Measurements from ENCODE around the gene DNAJB9. TPM values are rescaled to one million over a fixed set of nuclear protein-coding genes. Genes with fewer than 3 reads are reported as not detected.

Gene DNAJB9
- total RNA-seq, 1 donor from 2014 or later = 26.6 TPM

DNA sequence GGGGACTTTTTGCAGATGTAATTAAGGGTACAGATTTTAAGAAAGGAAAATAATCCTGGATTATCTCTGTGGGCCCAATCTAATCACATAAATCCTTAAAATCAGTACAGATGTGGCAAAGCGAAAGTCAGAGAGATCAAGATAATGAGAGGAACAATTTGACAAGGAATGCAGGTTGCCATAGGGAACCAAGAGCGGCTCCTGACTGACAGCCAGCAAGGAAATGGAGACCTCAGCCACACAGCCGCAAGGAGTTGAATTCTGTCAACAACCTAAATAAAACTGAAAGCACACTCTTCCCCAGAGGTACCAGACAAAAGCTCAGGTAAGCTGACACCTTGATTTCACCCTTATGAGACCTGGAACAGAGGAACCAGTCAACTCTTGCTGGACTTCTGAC lies 40.3 kb upstream of the DNAJB9 start:
- Mint-ChIP-seq H3K9me3 (no peaks in the 10 kb centered on the region), H3K27me3 (ENCODE audit: insufficient read depth, low read depth) (peaks cover 2% of the 10 kb centered on the region), H3K4me3 (no peak overlapping the region), H3K4me1 (peaks cover 11% of the 10 kb centered on the region), H3K27ac (peak overlapping the region; percentile 10), H3K36me3 (no peaks in the 10 kb centered on the region)
- H3K4me3 ChIP-seq = no peak overlapping the region
- TF ChIP-seq EZH2 (IDR thresholded peaks at IDR 0.05) = no peak
- TF ChIP-seq EZH2phosphoT487 (IDR thresholded peaks at IDR 0.05) = no peak
- TF ChIP-seq CTCF (IDR thresholded peaks at IDR 0.05) = no peak
- H3K4me2 ChIP-seq = peak overlapping the region; percentile 45
- no peak overlapping the region for H3K9ac ChIP-seq
- peaks cover 43% of the 10 kb centered on the region for H3F3A ChIP-seq (ENCODE audit: low read depth)
- peak; percentile 43 for DNase-seq (ENCODE audit: low spot score)
- peaks cover 15% of the 10 kb centered on the region for H3K4me1 ChIP-seq
- H4K20me1 ChIP-seq (ENCODE audit: low read depth) = no peaks in the 10 kb centered on the region
- no peak overlapping the region for H3K27ac ChIP-seq
- no peaks in the 10 kb centered on the region for H3K27me3 ChIP-seq
- H3K9me3 ChIP-seq (ENCODE audit: low read depth) = no peaks in the 10 kb centered on the region
- peaks cover 11% of the 10 kb centered on the region for H3K79me2 ChIP-seq (ENCODE audit: low read depth)
- no peak overlapping the region for H2AFZ ChIP-seq (replicated peaks)
- no peaks in the 10 kb centered on the region for H3K36me3 ChIP-seq

DNA sequence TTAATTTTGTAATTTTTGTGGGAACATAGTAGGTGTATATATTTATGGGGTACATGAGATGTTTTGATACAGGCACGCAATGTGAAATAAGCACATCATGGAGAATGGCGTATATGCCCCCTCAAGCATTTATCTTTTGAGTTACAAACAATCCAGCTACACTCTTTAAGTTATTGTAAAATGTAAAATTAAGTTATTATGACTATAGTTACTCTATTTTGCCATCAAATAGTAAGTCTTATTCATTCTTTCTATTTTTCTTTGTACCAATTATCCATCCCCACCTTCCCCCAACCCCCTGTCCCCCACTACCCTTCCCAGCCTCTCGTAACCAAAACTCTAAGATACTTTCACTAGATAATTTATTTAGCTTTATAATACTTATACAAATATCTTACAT lies 36.0 kb upstream of the DNAJB9 start:
- Histone ChIP-seq H3F3A (ENCODE audit: low read depth) (peaks cover 5% of the 10 kb centered on the region), H3K9ac (no peak overlapping the region), H3K27ac (no peak overlapping the region), H3K9me3 (ENCODE audit: low read depth) (no peaks in the 10 kb centered on the region), H3K4me3 (no peak overlapping the region), H3K36me3 (no peaks in the 10 kb centered on the region), H3K4me1 (peaks cover 9% of the 10 kb centered on the region), H4K20me1 (ENCODE audit: low read depth) (no peaks in the 10 kb centered on the region), H2AFZ (replicated peaks) (no peak overlapping the region), H3K79me2 (ENCODE audit: low read depth) (no peaks in the 10 kb centered on the region), H3K4me2 (no peak overlapping the region), H3K27me3 (no peaks in the 10 kb centered on the region)
- no peaks in the 10 kb centered on the region for H3K9me3 Mint-ChIP-seq
- H3K27me3 Mint-ChIP-seq (ENCODE audit: insufficient read depth, low read depth) = no peaks in the 10 kb centered on the region
- TF ChIP-seq CTCF (IDR thresholded peaks at IDR 0.05) = no peak
- no peak for TF ChIP-seq EZH2phosphoT487 (IDR thresholded peaks at IDR 0.05)
- no peak for TF ChIP-seq EZH2 (IDR thresholded peaks at IDR 0.05)
- no peak overlapping the region for H3K4me3 Mint-ChIP-seq
- no peak for DNase-seq (ENCODE audit: low spot score)
- no peak overlapping the region for H3K27ac Mint-ChIP-seq
- peaks cover 7% of the 10 kb centered on the region for H3K4me1 Mint-ChIP-seq
- no peaks in the 10 kb centered on the region for H3K36me3 Mint-ChIP-seq

DNA sequence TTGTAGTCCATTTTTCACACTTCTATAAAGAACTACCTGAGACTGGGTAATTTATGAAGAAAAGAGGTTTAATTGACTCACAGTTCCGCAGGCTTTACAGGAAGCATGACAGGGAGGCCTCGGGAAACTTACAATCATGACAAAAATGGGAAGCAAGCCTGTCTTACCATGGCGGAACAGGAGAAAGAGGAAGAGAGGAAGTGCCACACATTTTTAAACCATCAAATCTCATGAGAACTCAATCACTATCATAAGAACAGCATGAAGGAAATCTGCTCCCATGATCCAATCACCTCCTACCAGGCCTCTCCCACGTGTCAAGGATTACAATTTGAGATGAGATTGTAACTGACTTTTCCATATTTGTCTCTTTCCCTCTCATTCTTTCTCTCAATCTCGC lies 34.4 kb upstream of the DNAJB9 start:
- no peak for DNase-seq (ENCODE audit: low spot score)
- Histone ChIP-seq H3K36me3 (no peaks in the 10 kb centered on the region), H3K4me3 (no peak overlapping the region), H3K79me2 (ENCODE audit: low read depth) (no peaks in the 10 kb centered on the region), H3K27ac (no peak overlapping the region), H3K9ac (no peak overlapping the region), H3F3A (ENCODE audit: low read depth) (no peaks in the 10 kb centered on the region), H2AFZ (replicated peaks) (no peak overlapping the region), H3K4me2 (no peak overlapping the region), H3K4me1 (no peaks in the 10 kb centered on the region), H3K9me3 (ENCODE audit: low read depth) (no peaks in the 10 kb centered on the region), H3K27me3 (no peaks in the 10 kb centered on the region), H4K20me1 (ENCODE audit: low read depth) (no peaks in the 10 kb centered on the region)
- Mint-ChIP-seq H3K27ac (no peak overlapping the region), H3K9me3 (no peaks in the 10 kb centered on the region), H3K4me3 (no peak overlapping the region), H3K4me1 (no peaks in the 10 kb centered on the region), H3K36me3 (no peaks in the 10 kb centered on the region), H3K27me3 (ENCODE audit: insufficient read depth, low read depth) (no peaks in the 10 kb centered on the region)
- no peak for TF ChIP-seq EZH2phosphoT487 (IDR thresholded peaks at IDR 0.05)
- no peak for TF ChIP-seq CTCF (IDR thresholded peaks at IDR 0.05)
- no peak for TF ChIP-seq EZH2 (IDR thresholded peaks at IDR 0.05)
